Peyer's patch (tissue), 4 donors: Measurements from ENCODE around the gene CHST8. TPM values are rescaled to one million over a fixed set of nuclear protein-coding genes. Genes with fewer than 3 reads are reported as not detected.

Experiments
- DNase-seq, 3 donors: peaks; one replicate each; pipeline ENCODE4 v3.0.0-alpha.2; 2017 to 2019
- H3K27ac ChIP-seq, 4 donors: fragments of 200-600 bp; sonication (generic); one replicate each; pipeline ENCODE4 v1.5.1; 2016 to 2019
- H3K27me3 ChIP-seq, 2 donors: fragments of 200-600 bp; sonication (generic); one replicate each; pipeline ENCODE4 v1.5.1; 2019
- H3K36me3 ChIP-seq, 3 donors: fragments of 200-600 bp; sonication (generic); one replicate each; pipeline ENCODE4 v1.5.1; 2016 to 2019
- H3K4me1 ChIP-seq, 4 donors: fragments of 200-600 bp; sonication (generic); one replicate each; pipeline ENCODE4 v1.5.1; 2016 to 2019
- H3K4me3 ChIP-seq, 4 donors: fragments of 200-600 bp; sonication (generic); 1 replicate in 3 of 4; 2 replicates in 1 of 4; pipeline ENCODE4 v1.5.1; 2016 to 2019; ENCODE audit warnings: mild to moderate bottlenecking in 1 of 4
- H3K9me3 ChIP-seq, 4 donors: fragments of 200-600 bp; sonication (generic); one replicate each; pipeline ENCODE4 v1.5.1; 2016 to 2019; ENCODE audit warnings: mild to moderate bottlenecking in 1 of 4
- CTCF ChIP-seq, 6 experiments: fragments of 450-650 bp in 4 of 6; fragments of 200-600 bp in 2 of 6; sonication (generic) in 1 of 6; IDR thresholded peaks; one replicate each; pipeline ENCODE4 v1.5.1; 2017 to 2019; ENCODE audit warnings: antibody characterized with exemption in 6 of 6, mild to moderate bottlenecking in 3 of 6, moderate library complexity in 1 of 6
- POLR2A ChIP-seq, 2 donors: fragments of 450-650 bp; IDR thresholded peaks; one replicate each; pipeline ENCODE4 v1.5.1; 2017; ENCODE audit warnings: antibody characterized with exemption in 2 of 2, mild to moderate bottlenecking in 2 of 2, moderate library complexity in 2 of 2
- total RNA-seq, 4 donors: library from RNA; depleted of rRNA; stranded (reverse); fragments of >200 nt; gene quantifications; one replicate each; pipeline ENCODE4 v1.1.0, GENCODE V29; 2016

The CHST8 gene
- total RNA-seq, 4 donors from 2014 or later, result 0.54 to 1.8 TPM; not detected in 2

GRCh38 chr19:33724021-33724720 is 102.4 kb downstream of the CHST8 start:
- H3K4me3 ChIP-seq, result no peak overlapping the region
- DNase-seq, result peak in 1 of 3 donors; percentile 31

GRCh38 chr19:33724721-33725060 is 102.9 kb downstream of the CHST8 start:
- Histone ChIP-seq H3K27ac (no peak overlapping the region), H3K27me3 (no peaks in the 10 kb centered on the region), H3K9me3 (no peaks in the 10 kb centered on the region), H3K4me3 (no peak overlapping the region), H3K4me1 (no peaks in the 10 kb centered on the region), H3K36me3 (no peaks in the 10 kb centered on the region)
- TF ChIP-seq POLR2A (IDR thresholded peaks at IDR 0.05) (no peak), CTCF (IDR thresholded peaks at IDR 0.05) (no peak)
- peak in 1 of 3 donors; percentile 25 for DNase-seq

More at GRCh38 chr19:33724021-33724720, 102.4 kb downstream of the CHST8 start:
- Histone ChIP-seq H3K27me3 (no peaks in the 10 kb centered on the region), H3K4me1 (no peaks in the 10 kb centered on the region), H3K27ac (no peak overlapping the region), H3K36me3 (no peaks in the 10 kb centered on the region), H3K9me3 (no peaks in the 10 kb centered on the region)
- TF ChIP-seq CTCF (IDR thresholded peaks at IDR 0.05) (no peak), POLR2A (IDR thresholded peaks at IDR 0.05) (no peak)

DNA sequence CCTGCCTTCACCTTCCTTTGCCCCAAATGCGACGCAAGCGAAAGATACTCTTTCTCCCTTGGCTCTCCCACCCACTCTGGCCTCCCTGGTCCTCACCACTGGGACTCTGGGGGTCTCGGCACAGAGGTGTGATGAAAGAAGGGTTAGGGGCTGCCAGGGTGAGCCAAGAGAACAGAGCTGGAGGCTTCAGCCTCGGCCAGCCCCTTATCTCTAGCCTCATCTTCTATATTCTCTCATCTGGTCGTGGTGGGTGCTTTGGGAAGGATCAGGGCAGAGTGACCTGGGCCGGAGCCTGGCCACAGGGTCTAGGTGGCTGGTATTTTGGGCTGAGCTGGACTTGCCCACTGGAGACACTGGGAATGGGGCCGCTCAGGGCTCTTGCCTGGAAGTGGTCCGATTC is 103.8 kb downstream of the CHST8 start:
- Histone ChIP-seq H3K27me3 (no peaks in the 10 kb centered on the region), H3K36me3 (no peaks in the 10 kb centered on the region), H3K9me3 (no peaks in the 10 kb centered on the region), H3K4me1 (no peaks in the 10 kb centered on the region), H3K4me3 (no peak overlapping the region), H3K27ac (no peak overlapping the region)
- TF ChIP-seq POLR2A (IDR thresholded peaks at IDR 0.05) (no peak), CTCF (IDR thresholded peaks at IDR 0.05) (no peak)
- DNase-seq, result peak in 1 of 3 donors; percentile 34

GRCh38 chr19:33726756-33727155 is 105.0 kb downstream of the CHST8 start:
- H3K27ac ChIP-seq, result no peak overlapping the region
- H3K27me3 ChIP-seq, result no peaks in the 10 kb centered on the region
- peak in 1 of 3 donors; percentile 37 for DNase-seq
- no peaks in the 10 kb centered on the region for H3K36me3 ChIP-seq
- no peaks in the 10 kb centered on the region for H3K4me1 ChIP-seq
- TF ChIP-seq CTCF (IDR thresholded peaks at IDR 0.05), result no peak
- no peak for TF ChIP-seq POLR2A (IDR thresholded peaks at IDR 0.05)
- no peaks in the 10 kb centered on the region for H3K9me3 ChIP-seq
- no peak overlapping the region for H3K4me3 ChIP-seq

GRCh38 chr19:33727331-33727998 is 105.7 kb downstream of the CHST8 start:
- peak in 1 of 3 donors; percentile 31 for DNase-seq
- Histone ChIP-seq H3K9me3 (no peaks in the 10 kb centered on the region), H3K27ac (no peak overlapping the region), H3K4me1 (no peaks in the 10 kb centered on the region), H3K4me3 (no peak overlapping the region), H3K36me3 (no peaks in the 10 kb centered on the region), H3K27me3 (no peaks in the 10 kb centered on the region)
- TF ChIP-seq POLR2A (IDR thresholded peaks at IDR 0.05), result no peak
- TF ChIP-seq CTCF (IDR thresholded peaks at IDR 0.05), result no peak
